GM12872 (cell line): ENCODE results near the gene TNFRSF6B.

ENCODE experiments used
- TF ChIP-seq, protein P1 (sequence below): IDR thresholded peaks from 3 replicates; pipeline ENCODE4 v1.5.1; 2011; ENCODE audit warnings: low read depth, mild to moderate bottlenecking, low read length, moderate library complexity; ENCODE audit not compliant: insufficient read depth

TNFRSF6B gene, protein sequence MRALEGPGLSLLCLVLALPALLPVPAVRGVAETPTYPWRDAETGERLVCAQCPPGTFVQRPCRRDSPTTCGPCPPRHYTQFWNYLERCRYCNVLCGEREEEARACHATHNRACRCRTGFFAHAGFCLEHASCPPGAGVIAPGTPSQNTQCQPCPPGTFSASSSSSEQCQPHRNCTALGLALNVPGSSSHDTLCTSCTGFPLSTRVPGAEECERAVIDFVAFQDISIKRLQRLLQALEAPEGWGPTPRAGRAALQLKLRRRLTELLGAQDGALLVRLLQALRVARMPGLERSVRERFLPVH

DNA sequence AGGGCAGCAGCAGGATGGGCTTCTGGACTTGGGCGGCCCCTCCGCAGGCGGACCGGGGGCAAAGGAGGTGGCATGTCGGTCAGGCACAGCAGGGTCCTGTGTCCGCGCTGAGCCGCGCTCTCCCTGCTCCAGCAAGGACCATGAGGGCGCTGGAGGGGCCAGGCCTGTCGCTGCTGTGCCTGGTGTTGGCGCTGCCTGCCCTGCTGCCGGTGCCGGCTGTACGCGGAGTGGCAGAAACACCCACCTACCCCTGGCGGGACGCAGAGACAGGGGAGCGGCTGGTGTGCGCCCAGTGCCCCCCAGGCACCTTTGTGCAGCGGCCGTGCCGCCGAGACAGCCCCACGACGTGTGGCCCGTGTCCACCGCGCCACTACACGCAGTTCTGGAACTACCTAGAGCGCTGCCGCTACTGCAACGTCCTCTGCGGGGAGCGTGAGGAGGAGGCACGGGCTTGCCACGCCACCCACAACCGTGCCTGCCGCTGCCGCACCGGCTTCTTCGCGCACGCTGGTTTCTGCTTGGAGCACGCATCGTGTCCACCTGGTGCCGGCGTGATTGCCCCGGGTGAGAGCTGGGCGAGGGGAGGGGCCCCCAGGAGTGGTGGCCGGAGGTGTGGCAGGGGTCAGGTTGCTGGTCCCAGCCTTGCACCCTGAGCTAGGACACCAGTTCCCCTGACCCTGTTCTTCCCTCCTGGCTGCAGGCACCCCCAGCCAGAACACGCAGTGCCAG lies at the start of gene TNFRSF6B:
TSS of gene TNFRSF6B (plus strand) at position 25 of the 729 bp plus-strand sequence. CDS start at position 141, 116 bp downstream.
- TF ChIP-seq, protein P1, sequence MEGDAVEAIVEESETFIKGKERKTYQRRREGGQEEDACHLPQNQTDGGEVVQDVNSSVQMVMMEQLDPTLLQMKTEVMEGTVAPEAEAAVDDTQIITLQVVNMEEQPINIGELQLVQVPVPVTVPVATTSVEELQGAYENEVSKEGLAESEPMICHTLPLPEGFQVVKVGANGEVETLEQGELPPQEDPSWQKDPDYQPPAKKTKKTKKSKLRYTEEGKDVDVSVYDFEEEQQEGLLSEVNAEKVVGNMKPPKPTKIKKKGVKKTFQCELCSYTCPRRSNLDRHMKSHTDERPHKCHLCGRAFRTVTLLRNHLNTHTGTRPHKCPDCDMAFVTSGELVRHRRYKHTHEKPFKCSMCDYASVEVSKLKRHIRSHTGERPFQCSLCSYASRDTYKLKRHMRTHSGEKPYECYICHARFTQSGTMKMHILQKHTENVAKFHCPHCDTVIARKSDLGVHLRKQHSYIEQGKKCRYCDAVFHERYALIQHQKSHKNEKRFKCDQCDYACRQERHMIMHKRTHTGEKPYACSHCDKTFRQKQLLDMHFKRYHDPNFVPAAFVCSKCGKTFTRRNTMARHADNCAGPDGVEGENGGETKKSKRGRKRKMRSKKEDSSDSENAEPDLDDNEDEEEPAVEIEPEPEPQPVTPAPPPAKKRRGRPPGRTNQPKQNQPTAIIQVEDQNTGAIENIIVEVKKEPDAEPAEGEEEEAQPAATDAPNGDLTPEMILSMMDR = no peak

DNA sequence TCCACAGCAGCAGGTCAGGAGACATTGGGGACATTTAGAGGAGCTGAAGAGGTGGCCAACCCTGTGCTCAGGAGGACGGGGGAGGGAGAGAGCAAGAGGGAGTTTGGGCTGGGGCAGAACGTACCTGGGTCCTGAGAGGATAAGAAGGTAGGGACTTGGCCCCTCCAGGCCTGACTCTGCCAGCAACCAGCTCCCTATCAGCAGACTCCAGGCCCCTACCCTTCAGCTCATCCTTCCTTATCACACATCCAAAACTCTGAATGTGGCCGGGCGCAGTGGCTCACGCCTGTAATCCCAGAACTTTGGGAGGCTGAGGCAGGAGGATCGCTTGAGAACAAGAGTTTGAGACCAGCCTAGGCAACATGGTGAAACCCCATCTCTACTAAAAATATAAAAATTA lies 48.3 kb upstream of the TNFRSF6B start:
- TF ChIP-seq, protein P1 = no peak

DNA sequence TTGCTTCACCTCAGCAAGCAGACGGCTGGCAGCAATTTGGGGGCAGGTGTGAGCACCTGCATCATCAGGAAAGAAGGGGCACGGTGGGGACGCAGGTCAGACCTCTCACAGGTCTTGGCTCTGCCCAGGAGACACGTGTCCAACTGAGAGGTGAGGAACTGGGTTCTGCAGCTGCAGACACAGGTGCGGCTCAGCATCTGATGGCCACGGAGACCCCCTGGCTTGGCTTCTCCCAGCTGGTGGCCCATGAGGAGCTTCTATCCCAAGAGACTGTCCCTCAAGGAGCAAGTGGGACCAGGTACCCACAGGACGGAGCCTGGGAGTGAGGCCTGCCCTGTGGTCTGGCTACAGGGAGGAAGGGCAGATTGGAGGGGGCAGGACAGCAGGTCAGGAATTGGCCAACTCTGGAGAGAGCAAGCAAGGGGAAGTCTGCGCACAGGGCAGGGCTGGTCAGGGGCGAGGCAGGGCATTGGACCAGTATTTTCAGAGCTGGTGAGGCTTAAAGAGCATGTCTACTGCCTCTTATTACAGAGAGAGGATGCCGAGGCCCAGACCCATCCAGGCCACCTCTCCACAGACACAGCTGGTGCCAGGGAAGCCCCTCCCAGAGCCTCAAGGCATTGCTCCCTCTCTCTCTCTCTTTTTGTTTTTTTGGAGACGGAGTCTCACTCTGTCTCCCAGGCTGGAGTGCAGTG lies 47.4 kb upstream of the TNFRSF6B start:
- TF ChIP-seq, protein P1 = no peak

DNA sequence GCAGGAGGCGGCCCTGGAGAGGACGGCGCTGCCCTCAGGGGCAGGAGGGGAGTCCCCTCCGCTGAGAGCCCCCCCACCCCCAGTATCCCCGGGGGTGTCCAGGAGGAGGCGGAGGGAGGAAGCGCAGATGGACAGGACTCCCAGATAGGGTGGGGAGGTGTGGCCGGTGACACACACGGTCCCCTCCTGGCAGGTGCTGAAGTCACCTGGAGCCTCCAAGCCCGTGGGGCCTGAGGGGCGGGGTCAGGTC lies 44.6 kb upstream of the TNFRSF6B start:
- TF ChIP-seq, protein P1 = no peak

DNA sequence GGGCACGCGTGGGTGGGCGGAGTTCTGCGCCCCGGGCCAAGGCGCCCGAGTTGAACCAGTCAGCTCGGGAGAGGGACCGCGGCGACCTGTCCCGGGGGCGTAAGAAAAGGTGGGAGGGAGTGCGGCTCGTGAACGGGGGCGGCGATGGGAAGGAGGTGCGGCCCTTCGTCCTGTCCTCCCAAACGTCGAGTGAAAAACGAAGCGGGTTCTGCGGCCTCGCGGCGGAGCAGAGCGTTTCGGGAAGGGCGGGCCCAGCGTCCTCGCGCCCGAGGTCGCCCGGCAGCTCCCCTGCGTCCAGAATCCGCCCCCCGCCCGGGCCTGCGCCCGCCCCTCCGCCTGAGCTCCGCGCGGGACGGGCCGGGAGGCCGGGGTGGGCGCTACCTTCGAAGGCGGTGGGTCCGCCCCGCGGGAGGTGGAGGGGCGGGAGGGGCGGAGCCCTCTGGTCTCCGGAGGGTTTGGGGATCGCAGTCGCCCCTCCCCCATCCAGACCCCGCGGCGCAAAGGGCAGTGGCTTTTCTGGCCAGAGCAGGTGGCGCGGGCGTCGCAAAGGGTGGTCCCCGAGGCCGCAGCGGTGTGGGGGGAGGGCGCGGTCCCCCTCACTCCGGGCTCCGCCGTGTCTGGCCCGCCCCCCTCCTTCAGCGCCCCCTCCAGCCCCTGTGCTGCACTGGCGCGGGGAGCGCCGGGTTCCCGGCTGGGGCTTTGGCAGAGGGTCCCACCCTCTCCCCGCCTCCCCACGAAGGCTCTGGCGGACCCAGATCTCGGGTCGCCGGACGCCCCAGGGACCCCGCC lies 44.1 kb upstream of the TNFRSF6B start:
- TF ChIP-seq, protein P1 = no peak

DNA sequence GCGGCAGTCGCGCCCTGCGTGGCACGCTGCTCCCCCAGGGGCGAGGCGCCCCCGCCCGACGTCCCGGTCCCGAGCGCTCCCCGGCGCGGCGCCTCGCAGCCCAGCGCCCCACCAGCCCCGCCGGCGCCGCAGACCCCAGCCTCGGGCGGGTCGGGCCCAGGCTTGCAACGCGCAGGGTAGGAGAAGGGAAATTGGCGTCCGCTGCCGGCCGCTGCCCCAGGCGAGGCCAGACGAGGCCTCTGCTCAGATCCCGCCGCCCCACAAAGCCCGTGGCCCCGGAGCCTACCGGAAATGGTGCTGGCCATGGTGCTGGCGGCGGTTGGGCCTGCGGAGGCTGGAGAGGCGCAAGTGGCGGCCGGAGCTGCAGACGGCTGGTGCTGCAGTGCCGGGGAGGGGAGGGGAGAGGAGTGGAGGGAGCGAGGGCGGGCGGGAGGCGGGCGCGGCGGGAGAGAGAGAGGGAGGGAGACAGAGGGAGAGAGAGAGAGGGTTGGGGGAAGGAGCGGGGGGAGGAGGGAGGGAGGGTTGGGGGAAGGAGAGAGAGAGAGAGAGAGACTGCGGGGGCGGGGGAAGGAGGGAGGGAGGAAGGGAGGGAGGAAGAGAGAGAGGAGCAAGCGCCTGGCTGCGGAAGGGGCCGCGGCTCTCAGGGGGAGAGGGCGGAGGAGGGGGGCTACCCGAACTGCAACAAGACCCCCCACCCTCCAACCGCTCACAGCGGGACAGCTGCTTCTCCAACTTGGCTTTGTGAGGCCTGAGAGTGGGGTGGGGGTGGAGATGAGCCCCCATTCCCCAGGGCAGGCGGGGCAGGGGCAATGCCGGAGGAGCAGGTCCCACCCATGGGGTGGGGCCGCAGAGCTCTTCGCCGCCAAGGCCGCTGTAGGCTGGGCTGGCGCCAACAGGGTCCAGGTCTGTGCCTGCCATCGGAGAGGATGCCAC lies 43.1 kb upstream of the TNFRSF6B start, which contains the start of gene STMN3:
TSS of gene STMN3 (minus strand) at position 384 of the 933 bp plus-strand sequence. CDS start at position 305, 79 bp downstream.
- TF ChIP-seq, protein P1 = no peak
